ENCODE data around the gene NAALADL2. TPM values are rescaled to one million over a fixed set of nuclear protein-coding genes. Genes with fewer than 3 reads are reported as not detected.

Gene NAALADL2
- total RNA-seq, 4 donors from 2014 or later: 0.36 to 9.2 (median 0.63) TPM

DNA sequence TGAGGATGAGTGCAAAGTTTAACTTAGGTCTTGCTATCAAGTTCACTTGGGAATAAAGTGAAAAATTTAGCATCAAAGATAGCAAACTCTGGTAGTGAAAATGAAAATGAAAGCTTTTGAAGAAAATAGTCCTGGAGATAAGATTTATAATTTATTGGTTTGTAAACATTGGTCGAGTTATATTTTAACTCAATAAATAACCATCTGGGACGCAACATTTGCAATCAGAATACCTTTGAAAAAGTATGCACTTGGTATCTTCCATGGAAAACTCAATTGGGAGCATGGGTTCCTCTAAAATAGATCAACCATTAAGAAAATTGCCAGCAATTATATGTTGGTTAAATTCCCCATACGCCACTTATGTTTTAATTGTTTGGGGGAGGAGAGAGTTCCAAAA lies 209.5 kb downstream of the NAALADL2 start:
- Histone ChIP-seq H3K27ac (no peak overlapping the region), H3K4me3 (no peak overlapping the region), H3K4me1 (no peaks in the 10 kb centered on the region), H3K27me3 (no peaks in the 10 kb centered on the region), H3K9me3 (no peaks in the 10 kb centered on the region), H3K36me3 (no peaks in the 10 kb centered on the region)
- TF ChIP-seq, protein P1, sequence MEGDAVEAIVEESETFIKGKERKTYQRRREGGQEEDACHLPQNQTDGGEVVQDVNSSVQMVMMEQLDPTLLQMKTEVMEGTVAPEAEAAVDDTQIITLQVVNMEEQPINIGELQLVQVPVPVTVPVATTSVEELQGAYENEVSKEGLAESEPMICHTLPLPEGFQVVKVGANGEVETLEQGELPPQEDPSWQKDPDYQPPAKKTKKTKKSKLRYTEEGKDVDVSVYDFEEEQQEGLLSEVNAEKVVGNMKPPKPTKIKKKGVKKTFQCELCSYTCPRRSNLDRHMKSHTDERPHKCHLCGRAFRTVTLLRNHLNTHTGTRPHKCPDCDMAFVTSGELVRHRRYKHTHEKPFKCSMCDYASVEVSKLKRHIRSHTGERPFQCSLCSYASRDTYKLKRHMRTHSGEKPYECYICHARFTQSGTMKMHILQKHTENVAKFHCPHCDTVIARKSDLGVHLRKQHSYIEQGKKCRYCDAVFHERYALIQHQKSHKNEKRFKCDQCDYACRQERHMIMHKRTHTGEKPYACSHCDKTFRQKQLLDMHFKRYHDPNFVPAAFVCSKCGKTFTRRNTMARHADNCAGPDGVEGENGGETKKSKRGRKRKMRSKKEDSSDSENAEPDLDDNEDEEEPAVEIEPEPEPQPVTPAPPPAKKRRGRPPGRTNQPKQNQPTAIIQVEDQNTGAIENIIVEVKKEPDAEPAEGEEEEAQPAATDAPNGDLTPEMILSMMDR (IDR thresholded peaks at IDR 0.05 in 4 of 5, conservative IDR thresholded peaks at IDR 0.05 in 1 of 5): no peak
- TF ChIP-seq POLR2A (IDR thresholded peaks at IDR 0.05): no peak
- ATAC-seq (no peak), DNase-seq (no peak)
- in situ Hi-C loops (cut with MboI; ENCODE audit: low sequenced_read_pairs in 4 of 4) (no loop called here), intact Hi-C loops (cut with DNase I; ENCODE audit: low total_unique reads) (no loop called here)

DNA sequence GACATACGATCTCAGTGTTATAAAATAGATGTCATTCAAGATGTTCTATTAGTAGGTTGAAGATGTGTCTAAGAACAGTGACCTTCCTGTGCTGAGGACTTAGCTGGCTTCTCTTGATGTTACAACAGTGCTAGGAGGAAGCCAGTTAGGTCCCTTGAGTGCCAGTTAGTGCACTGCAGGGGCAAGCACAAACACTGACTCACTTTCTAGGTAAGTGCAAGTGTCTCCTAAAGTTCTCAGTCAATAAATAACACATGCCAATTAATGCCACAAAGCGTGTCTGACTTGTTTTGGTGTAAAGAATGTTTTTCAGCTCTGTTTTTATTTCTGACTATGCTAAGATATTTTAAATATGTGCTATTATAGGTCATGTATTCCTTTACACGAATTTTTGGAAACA lies 211.8 kb downstream of the NAALADL2 start:
- no peak for TF ChIP-seq POLR2A (IDR thresholded peaks at IDR 0.05)
- TF ChIP-seq, protein P1 (IDR thresholded peaks at IDR 0.05 in 4 of 5, conservative IDR thresholded peaks at IDR 0.05 in 1 of 5): no peak
- H3K36me3 ChIP-seq: no peaks in the 10 kb centered on the region
- DNase-seq (no peak), ATAC-seq (no peak)
- intact Hi-C loops (cut with DNase I; ENCODE audit: low total_unique reads): no loop called here
- H3K27ac ChIP-seq: no peak overlapping the region
- in situ Hi-C loops (cut with MboI; ENCODE audit: low sequenced_read_pairs in 4 of 4): no loop called here
- H3K4me1 ChIP-seq: no peaks in the 10 kb centered on the region
- H3K9me3 ChIP-seq: no peaks in the 10 kb centered on the region
- no peak overlapping the region for H3K4me3 ChIP-seq
- H3K27me3 ChIP-seq: no peaks in the 10 kb centered on the region

GRCh38 chr3:175073219-175073905 lies 214.2 kb downstream of the NAALADL2 start:
- in situ Hi-C loops (cut with MboI; ENCODE audit: low sequenced_read_pairs in 4 of 4) (no loop called here), intact Hi-C loops (cut with DNase I; ENCODE audit: low total_unique reads) (no loop called here)
- Histone ChIP-seq H3K27me3 (no peaks in the 10 kb centered on the region), H3K9me3 (no peaks in the 10 kb centered on the region), H3K4me1 (no peaks in the 10 kb centered on the region), H3K27ac (no peak overlapping the region), H3K36me3 (no peaks in the 10 kb centered on the region), H3K4me3 (no peak overlapping the region)
- no peak for ATAC-seq
- no peak for DNase-seq
- TF ChIP-seq, protein P1 (IDR thresholded peaks at IDR 0.05 in 4 of 5, conservative IDR thresholded peaks at IDR 0.05 in 1 of 5): no peak
- TF ChIP-seq POLR2A (IDR thresholded peaks at IDR 0.05): no peak

DNA sequence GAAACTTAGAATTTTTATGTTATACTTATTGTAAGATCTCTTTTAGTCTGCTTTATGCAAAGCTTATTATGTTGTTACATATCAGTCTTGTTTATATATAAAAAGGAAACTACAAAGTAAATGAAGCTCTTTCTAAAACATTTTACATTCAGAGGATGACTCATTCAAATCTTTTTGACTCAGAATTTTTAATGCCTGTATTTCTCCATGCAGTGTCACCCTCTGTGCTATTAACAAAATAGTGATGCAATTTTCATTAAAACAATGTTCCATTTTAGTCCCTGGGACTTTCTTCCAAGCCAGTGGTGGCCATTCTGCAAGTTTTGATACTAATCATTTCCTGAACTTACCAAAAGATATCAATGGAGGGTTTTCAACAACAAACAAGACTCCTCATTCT lies 216.1 kb downstream of the NAALADL2 start:
- Histone ChIP-seq H3K4me3 (no peak overlapping the region), H3K27me3 (no peaks in the 10 kb centered on the region), H3K27ac (no peak overlapping the region), H3K36me3 (no peaks in the 10 kb centered on the region), H3K9me3 (no peaks in the 10 kb centered on the region), H3K4me1 (no peaks in the 10 kb centered on the region)
- in situ Hi-C loops (cut with MboI; ENCODE audit: low sequenced_read_pairs in 4 of 4) (no loop called here), intact Hi-C loops (cut with DNase I; ENCODE audit: low total_unique reads) (no loop called here)
- no peak for TF ChIP-seq POLR2A (IDR thresholded peaks at IDR 0.05)
- TF ChIP-seq, protein P1 (IDR thresholded peaks at IDR 0.05 in 4 of 5, conservative IDR thresholded peaks at IDR 0.05 in 1 of 5): no peak
- no peak for ATAC-seq
- DNase-seq: no peak

- in situ Hi-C loops (cut with MboI; ENCODE audit: low sequenced_read_pairs in 4 of 4): no loop called here
- DNase-seq: no peak
- ATAC-seq: no peak
- Histone ChIP-seq H3K27me3 (no peaks in the 10 kb centered on the region), H3K36me3 (no peaks in the 10 kb centered on the region), H3K4me3 (no peak overlapping the region), H3K4me1 (no peaks in the 10 kb centered on the region), H3K27ac (no peak overlapping the region), H3K9me3 (no peaks in the 10 kb centered on the region)
- no peak for TF ChIP-seq POLR2A (IDR thresholded peaks at IDR 0.05)
- TF ChIP-seq, protein P1 (IDR thresholded peaks at IDR 0.05 in 4 of 5, conservative IDR thresholded peaks at IDR 0.05 in 1 of 5): no peak
- intact Hi-C loops (cut with DNase I; ENCODE audit: low total_unique reads): no loop called here
Observed at GRCh38 chr3:175077216-175077615, 218.1 kb downstream of the NAALADL2 start.

Measured in gastrocnemius medialis (tissue), 4 donors.